PC-3 (cell line): ENCODE measurements around the gene RNF183. TPM values are rescaled to one million over a fixed set of nuclear protein-coding genes. Genes with fewer than 3 reads are reported as not detected.

Experiments
- ATAC-seq: fragments of 200-7000 bp; cut with Tn5 transposase; 2 replicates; pipeline ENCODE4 v1.9.1; 2020; ENCODE audit warnings: mild to moderate bottlenecking, moderate library complexity
- BruUV-seq: library from RNA; stranded (reverse); fragments of 400-500 nt; replicated peaks from 2 replicates; lab custom pipeline; 2021; lab: Mats Ljungman, UMichigan
- CTCF ChIA-PET: fragments of 300-600 bp; sonication (Branson Sonifier 250); formaldehyde crosslinking; loops from one replicate; lab custom pipeline; 2022; ENCODE audit warnings: antibody characterized with exemption; lab: Charles Lee
- POLR2A ChIA-PET: fragments of 300-600 bp; sonication (Branson Sonifier 250); formaldehyde crosslinking; loops from one replicate; lab custom pipeline; 2022; ENCODE audit warnings: antibody characterized with exemption; ENCODE audit not compliant: unreplicated experiment; lab: Charles Lee
- DNase-seq: peaks from one replicate; pipeline ENCODE4 v3.0.0-alpha.2; 2015
- H2AFZ ChIP-seq: fragments of 300-600 bp; sonication (generic); 2 replicates; pipeline ENCODE4 v1.6.0; 2016; ENCODE audit warnings: antibody characterized with exemption, low read length
- H3F3A ChIP-seq: fragments of 300-600 bp; sonication (generic); one replicate; pipeline ENCODE4 v1.6.0; 2017; ENCODE audit warnings: antibody characterized with exemption, low read length, control low read depth, mild to moderate bottlenecking; ENCODE audit not compliant: unreplicated experiment
- H3K27ac ChIP-seq: fragments of 300-600 bp; sonication (generic); 2 replicates; pipeline ENCODE4 v1.5.1; 2016; ENCODE audit warnings: mild to moderate bottlenecking, low read length
- H3K27me3 ChIP-seq: fragments of 300-600 bp; sonication (generic); 2 replicates; pipeline ENCODE4 v1.6.1; 2016; ENCODE audit warnings: low read length, mixed read lengths
- H3K36me3 ChIP-seq: fragments of 300-600 bp; sonication (generic); 2 replicates; pipeline ENCODE4 v1.6.1; 2016; ENCODE audit warnings: low read depth, mixed run types, low read length, mixed read lengths
- H3K4me1 ChIP-seq: fragments of 300-600 bp; sonication (generic); 2 replicates; pipeline ENCODE4 v1.5.1; 2016; ENCODE audit warnings: low read length; ENCODE audit not compliant: insufficient read depth
- H3K4me2 ChIP-seq: fragments of 300-600 bp; sonication (generic); 2 replicates; pipeline ENCODE4 v1.6.0; 2016; ENCODE audit warnings: low read length
- H3K4me3 ChIP-seq: fragments of 300-600 bp; sonication (generic); 2 replicates; pipeline ENCODE4 v1.5.1; 2016; ENCODE audit warnings: mild to moderate bottlenecking, low read length, mixed read lengths
- H3K79me2 ChIP-seq: fragments of 300-600 bp; sonication (generic); 2 replicates; pipeline ENCODE4 v1.6.1; 2017; ENCODE audit warnings: low read length, mixed read lengths
- H3K9ac ChIP-seq: fragments of 300-600 bp; sonication (generic); 2 replicates; pipeline ENCODE4 v1.6.0; 2016; ENCODE audit warnings: mild to moderate bottlenecking, low read length
- H3K9me2 ChIP-seq: fragments of 300-600 bp; sonication (generic); replicated peaks from 2 replicates; pipeline ENCODE4 v1.6.1; 2016; ENCODE audit warnings: mixed run types, low read length, mixed read lengths
- H3K9me3 ChIP-seq: fragments of 300-600 bp; sonication (generic); 2 replicates; pipeline ENCODE4 v1.6.1; 2016; ENCODE audit warnings: low read length, mixed read lengths
- H4K20me1 ChIP-seq: fragments of 300-600 bp; sonication (generic); 2 replicates; pipeline ENCODE4 v1.6.1; 2016; ENCODE audit warnings: low read length, mixed read lengths
- CTCF ChIP-seq: fragments of 300-600 bp; sonication (generic); conservative IDR thresholded peaks from 2 replicates; pipeline ENCODE4 v1.5.1; 2017; ENCODE audit warnings: antibody characterized with exemption, low read depth, mild to moderate bottlenecking, low read length
- EZH2 ChIP-seq: fragments of 300-600 bp; sonication (generic); IDR thresholded peaks from one replicate; pipeline ENCODE4 v1.6.1; 2017; ENCODE audit warnings: antibody characterized with exemption, mild to moderate bottlenecking, low read length; ENCODE audit not compliant: unreplicated experiment
- EZH2phosphoT487 ChIP-seq: fragments of 300-600 bp; sonication (generic); IDR thresholded peaks from 2 replicates; pipeline ENCODE4 v1.6.1; 2018; ENCODE audit warnings: mild to moderate bottlenecking, antibody characterized with exemption, low read length, borderline replicate concordance
- intact Hi-C: fragments of 100-400 bp; cut with micrococcal nuclease; formaldehyde crosslinking; loops from 2 replicates; pipeline ENCODE4 v1.9.0; 2023
- total RNA-seq: library from RNA; depleted of rRNA; stranded (reverse); fragments of >200 nt; gene quantifications from 2 replicates; pipeline ENCODE4 v1.2.3, GENCODE V29; 2014

RNF183 gene
- total RNA-seq, 1 experiment from 2014 or later, result not detected

DNA sequence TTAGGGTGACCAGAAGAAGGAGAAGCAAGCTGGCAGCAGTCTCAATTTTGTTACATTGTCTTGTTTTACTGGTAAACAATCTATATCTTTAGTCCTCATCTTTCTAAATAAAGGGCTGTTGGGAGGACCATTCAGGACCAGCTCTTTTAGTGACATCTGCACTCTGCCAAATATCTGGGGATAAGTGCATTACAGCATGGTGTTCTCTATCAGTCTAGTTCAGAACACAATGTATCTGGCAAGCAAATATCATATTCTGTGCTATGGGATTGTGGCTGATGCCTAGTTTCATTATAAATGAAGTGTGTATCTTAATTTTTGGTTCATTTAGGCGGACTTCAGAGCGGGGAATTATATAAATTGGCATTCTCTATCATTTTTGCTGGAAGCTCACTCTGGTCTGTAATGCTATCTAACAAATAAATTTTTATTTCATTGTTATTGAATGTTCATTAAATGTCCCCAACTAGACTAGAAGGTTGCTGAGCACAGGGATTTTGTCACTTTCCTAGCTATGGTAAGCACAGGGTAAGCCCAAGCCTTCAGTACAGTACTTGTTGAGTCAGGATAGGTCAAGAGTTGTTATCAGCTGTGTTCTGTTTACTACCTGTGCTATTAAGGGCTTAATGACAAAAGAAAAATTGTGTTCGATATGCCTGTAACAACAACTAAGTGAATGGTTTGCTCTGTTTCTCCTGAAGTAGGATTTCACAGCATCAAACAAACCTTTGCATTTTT lies 25.0 kb upstream of the RNF183 start:
- Histone ChIP-seq H3K4me3 (no peak overlapping the region), H2AFZ (no peak overlapping the region), H3K9me3 (no peaks in the 10 kb centered on the region), H3K36me3 (no peaks in the 10 kb centered on the region), H3K4me2 (no peak overlapping the region), H4K20me1 (no peaks in the 10 kb centered on the region), H3K79me2 (no peaks in the 10 kb centered on the region), H3K4me1 (no peaks in the 10 kb centered on the region), H3K9ac (no peak overlapping the region), H3F3A (no peaks in the 10 kb centered on the region), H3K27me3 (no peaks in the 10 kb centered on the region), H3K27ac (no peak overlapping the region), H3K9me2 (no peaks in the 10 kb centered on the region)
- CTCF ChIA-PET, result no interaction called here
- POLR2A ChIA-PET, result no interaction called here
- ATAC-seq, result no peak
- intact Hi-C loops, result no loop called here
- DNase-seq, result no peak
- BruUV-seq, result no TSS peak
- no peak for TF ChIP-seq EZH2phosphoT487
- no peak for TF ChIP-seq EZH2

- no TSS peak for BruUV-seq
- H3K27me3 ChIP-seq, result no peaks in the 10 kb centered on the region
- H3K4me1 ChIP-seq, result no peaks in the 10 kb centered on the region
- H3K9me2 ChIP-seq, result no peaks in the 10 kb centered on the region
- H3K79me2 ChIP-seq, result no peaks in the 10 kb centered on the region
- no peaks in the 10 kb centered on the region for H4K20me1 ChIP-seq
- ChIA-PET CTCF (no interaction called here), POLR2A (no interaction called here)
- no peak for ATAC-seq
- no peaks in the 10 kb centered on the region for H3F3A ChIP-seq
- H3K4me3 ChIP-seq, result no peak overlapping the region
- H3K27ac ChIP-seq, result no peak overlapping the region
- H3K9me3 ChIP-seq, result no peaks in the 10 kb centered on the region
- H2AFZ ChIP-seq, result no peak overlapping the region
- no peak overlapping the region for H3K4me2 ChIP-seq
- TF ChIP-seq CTCF, result no peak
- TF ChIP-seq EZH2phosphoT487, result no peak
- TF ChIP-seq EZH2, result no peak
- H3K36me3 ChIP-seq, result no peaks in the 10 kb centered on the region
- no peak overlapping the region for H3K9ac ChIP-seq
- DNase-seq, result no peak
- intact Hi-C loops, result no loop called here
Observed at GRCh38 chr9:113326230-113326629, 23.1 kb upstream of the RNF183 start.

- CTCF ChIA-PET, result no interaction called here
Observed at GRCh38 chr9:113322671-113323070, 19.5 kb upstream of the RNF183 start.

More at GRCh38 chr9:113322671-113323070, 19.5 kb upstream of the RNF183 start:
- H3K27ac ChIP-seq, result no peak overlapping the region
- intact Hi-C loops, result no loop called here
- no peaks in the 10 kb centered on the region for H3K9me2 ChIP-seq
- DNase-seq (no peak), ATAC-seq (no peak)
- no peaks in the 10 kb centered on the region for H3K4me1 ChIP-seq
- H3K79me2 ChIP-seq, result no peaks in the 10 kb centered on the region
- no peak overlapping the region for H3K9ac ChIP-seq
- no peak overlapping the region for H3K4me2 ChIP-seq
- H3K4me3 ChIP-seq, result no peak overlapping the region
- H3F3A ChIP-seq, result no peaks in the 10 kb centered on the region
- no peaks in the 10 kb centered on the region for H3K9me3 ChIP-seq
- H3K27me3 ChIP-seq, result no peaks in the 10 kb centered on the region
- BruUV-seq, result no TSS peak
- POLR2A ChIA-PET, result no interaction called here
- H4K20me1 ChIP-seq, result no peaks in the 10 kb centered on the region
- no peak overlapping the region for H2AFZ ChIP-seq
- no peak for TF ChIP-seq EZH2
- TF ChIP-seq CTCF, result no peak
- no peak for TF ChIP-seq EZH2phosphoT487
- H3K36me3 ChIP-seq, result no peaks in the 10 kb centered on the region
